CD14-positive monocyte (primary cell): Measurements from ENCODE around the gene TMEM242. TPM values are rescaled to one million over a fixed set of nuclear protein-coding genes. Genes with fewer than 3 reads are reported as not detected.

ENCODE experiments used
- DNase-seq, 3 donors: peaks; one replicate each; pipeline ENCODE4 v3.0.0-alpha.2; 2011 to 2022
- H2AFZ ChIP-seq: 2 replicates; pipeline ENCODE4 v1.6.0; 2012; ENCODE audit warnings: mild to moderate bottlenecking, low read depth, low read length, inconsistent platforms; ENCODE audit not compliant: insufficient read depth, poor library complexity, severe bottlenecking
- H3K27ac ChIP-seq, 2 donors: 1 replicate in 1 of 2; 2 replicates in 1 of 2; pipeline ENCODE4 v1.5.1; 2012 to 2013; ENCODE audit warnings: low read length in 2 of 2, control low read depth in 1 of 2, inconsistent platforms in 1 of 2, low read depth in 1 of 2, mild to moderate bottlenecking in 1 of 2
- H3K27me3 ChIP-seq, 2 donors: one replicate each; pipeline versions ENCODE4 v1.6.0 to v1.6.1; 2011 to 2013; ENCODE audit warnings: low read length in 2 of 2; ENCODE audit not compliant: control insufficient read depth in 2 of 2, insufficient read depth in 2 of 2
- H3K36me3 ChIP-seq, 2 donors: replicated peaks in 1 of 2; 1 replicate in 1 of 2; 2 replicates in 1 of 2; pipeline versions ENCODE4 v1.5.1 to v1.6.1; 2012 to 2013; ENCODE audit warnings: low read length in 2 of 2, control low read depth in 1 of 2, inconsistent platforms in 1 of 2, mild to moderate bottlenecking in 1 of 2; ENCODE audit not compliant: insufficient read depth in 2 of 2, control insufficient read depth in 1 of 2
- H3K4me1 ChIP-seq, 2 donors: 1 replicate in 1 of 2; 2 replicates in 1 of 2; pipeline versions ENCODE4 v1.5.1 to v1.6.1; 2012 to 2013; ENCODE audit warnings: low read length in 2 of 2, control low read depth in 1 of 2, inconsistent platforms in 1 of 2, mild to moderate bottlenecking in 1 of 2, moderate library complexity in 1 of 2; ENCODE audit not compliant: insufficient read depth in 2 of 2, control insufficient read depth in 1 of 2
- H3K4me2 ChIP-seq: replicated peaks from 2 replicates; pipeline ENCODE3; 2012; ENCODE audit warnings: low read length, moderate library complexity, mild to moderate bottlenecking; ENCODE audit not compliant: poor library complexity, severe bottlenecking; ENCODE audit errors: extremely low read depth
- H3K4me3 ChIP-seq, 3 experiments: fragments of 200-600 bp in 1 of 3; sonication (generic) in 1 of 3; replicated peaks in 1 of 3; 1 replicate in 2 of 3; 2 replicates in 1 of 3; pipeline ENCODE4 v1.5.1; 2011 to 2013; ENCODE audit warnings: low read length in 3 of 3, mild to moderate bottlenecking in 3 of 3, control low read depth in 2 of 3, low read depth in 2 of 3, inconsistent platforms in 1 of 3, moderate library complexity in 1 of 3
- H3K79me2 ChIP-seq: 2 replicates; pipeline ENCODE4 v1.6.0; 2012; ENCODE audit warnings: mild to moderate bottlenecking, control low read depth, inconsistent platforms, low read length, moderate library complexity; ENCODE audit not compliant: insufficient read depth
- H3K9ac ChIP-seq: 2 replicates; pipeline ENCODE4 v1.6.0; 2017; ENCODE audit warnings: low read length, mild to moderate bottlenecking; ENCODE audit not compliant: insufficient read depth, poor library complexity, severe bottlenecking
- H3K9me3 ChIP-seq, 2 donors: replicated peaks in 1 of 2; 1 replicate in 1 of 2; 2 replicates in 1 of 2; pipeline versions ENCODE4 v1.5.1 to v1.6.1; 2012 to 2013; ENCODE audit warnings: low read length in 2 of 2, control low read depth in 1 of 2; ENCODE audit not compliant: control insufficient read depth in 1 of 2, insufficient read depth in 1 of 2
- H4K20me1 ChIP-seq: 2 replicates; pipeline ENCODE4 v1.6.0; 2012; ENCODE audit warnings: mild to moderate bottlenecking, low read length, control low read depth, moderate library complexity; ENCODE audit not compliant: insufficient read depth
- H3K27ac Mint-ChIP-seq, 7 donors: one replicate each; pipeline ENCODE4 v1.8.0; 2020; ENCODE audit warnings: mild to moderate bottlenecking in 7 of 7, mixed read lengths in 7 of 7, moderate library complexity in 6 of 7, inconsistent platforms in 2 of 7
- H3K27me3 Mint-ChIP-seq, 3 donors: one replicate each; pipeline ENCODE4 v1.8.0; 2021 to 2022; ENCODE audit warnings: low read depth in 3 of 3, mild to moderate bottlenecking in 3 of 3, mixed read lengths in 3 of 3, moderate library complexity in 3 of 3, inconsistent platforms in 1 of 3
- H3K36me3 Mint-ChIP-seq, 2 donors: one replicate each; pipeline ENCODE4 v1.8.0; 2020; ENCODE audit warnings: mixed read lengths in 2 of 2, inconsistent platforms in 1 of 2, mild to moderate bottlenecking in 1 of 2
- H3K4me1 Mint-ChIP-seq: one replicate; pipeline ENCODE4 v1.8.0; 2020; ENCODE audit warnings: mild to moderate bottlenecking, mixed read lengths
- H3K4me3 Mint-ChIP-seq, 2 donors: one replicate each; pipeline ENCODE4 v1.8.0; 2020; ENCODE audit warnings: mild to moderate bottlenecking in 2 of 2, mixed read lengths in 2 of 2, moderate library complexity in 1 of 2
- H3K9me3 Mint-ChIP-seq, 7 donors: one replicate each; pipeline ENCODE4 v1.8.0; 2020 to 2022; ENCODE audit warnings: mixed read lengths in 7 of 7, mild to moderate bottlenecking in 6 of 7, moderate library complexity in 6 of 7, inconsistent platforms in 2 of 7
- CTCF ChIP-seq: fragments of 200-600 bp; IDR thresholded peaks from one replicate; pipeline ENCODE4 v1.8.0; 2022; ENCODE audit warnings: antibody characterized with exemption, mild to moderate bottlenecking
- WGBS: methylation state at CpG from one replicate; pipeline ENCODE4 v1.1.5; 2013; ENCODE audit warnings: missing lambda C conversion rate; ENCODE audit not compliant: insufficient coverage; 5-methylcytosine and 5-hydroxymethylcytosine counted together
- intact Hi-C, 2 donors: fragments of 100-400 bp; cut with micrococcal nuclease; formaldehyde crosslinking; loops; one replicate each; pipeline versions ENCODE4 v1.15.0 to v1.15.1; 2023
- polyA plus RNA-seq, 3 donors: library from polyadenylated mRNA; depleted of rRNA in 1 of 3; unstranded in 2 of 3; stranded (reverse) in 1 of 3; fragments of 300-500 nt in 2 of 3; fragments of >200 nt in 1 of 3; fragmentation: Illumina TruSeq in 2 of 3; gene quantifications; 1 replicate in 2 of 3; 2 replicates in 1 of 3; pipeline ENCODE4 v1.2.3, GENCODE V29; 2012 to 2021

Gene TMEM242
- polyA plus RNA-seq, 3 donors, result 5.6 to 9.8 (median 8.3) TPM

GRCh38 chr6:157330831-157331230 is 7.5 kb upstream of the TMEM242 start:
- no peak overlapping the region for H3K4me2 ChIP-seq
- intact Hi-C loops, result no loop called here
- no peak overlapping the region for H3K4me3 ChIP-seq
- no peaks in the 10 kb centered on the region for H3K36me3 Mint-ChIP-seq
- TF ChIP-seq CTCF, result no peak
- no peaks in the 10 kb centered on the region for H3K4me1 ChIP-seq
- H3K27me3 Mint-ChIP-seq, result peaks cover 5 to 26% (median 12%) of the 10 kb centered on the region in 3 donors
- H3K27ac ChIP-seq, result no peak overlapping the region
- H3K4me3 Mint-ChIP-seq, result no peak overlapping the region
- H3K9me3 ChIP-seq, result no peaks in the 10 kb centered on the region
- no peaks in the 10 kb centered on the region for H3K79me2 ChIP-seq
- no peak overlapping the region for H3K27ac Mint-ChIP-seq
- H3K9me3 Mint-ChIP-seq, result no peaks in the 10 kb centered on the region
- H3K4me1 Mint-ChIP-seq, result no peaks in the 10 kb centered on the region
- no CpG with 5 or more reads among the region's 2 CpGs for WGBS
- DNase-seq, result no peak
- no peaks in the 10 kb centered on the region for H4K20me1 ChIP-seq
- H3K9ac ChIP-seq, result no peak overlapping the region
- H3K27me3 ChIP-seq, result peaks cover 2 to 8% of the 10 kb centered on the region in 2 donors
- H2AFZ ChIP-seq, result no peak overlapping the region
- no peaks in the 10 kb centered on the region for H3K36me3 ChIP-seq

DNA sequence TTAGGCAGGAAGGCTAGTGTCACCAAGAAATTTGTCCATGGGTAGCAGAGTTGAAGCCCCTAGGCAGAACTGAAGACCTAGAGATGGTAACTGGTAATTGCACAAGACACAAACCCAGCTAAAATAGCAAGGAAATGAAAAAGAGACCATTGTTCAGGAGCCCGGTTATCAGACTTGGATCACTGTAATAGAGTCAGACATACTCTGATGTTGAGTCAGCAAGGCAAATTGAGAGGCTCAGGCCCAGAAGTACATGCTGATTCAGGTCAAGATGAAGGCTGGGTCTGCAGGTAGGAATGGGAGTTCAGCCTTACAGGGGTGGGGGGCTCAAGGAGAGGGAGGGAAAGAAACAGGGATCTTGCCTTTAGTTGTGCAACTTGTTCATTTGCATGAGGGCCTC is 6.5 kb upstream of the TMEM242 start:
- Histone ChIP-seq H3K4me2 (no peak overlapping the region), H3K27ac (no peak overlapping the region), H3K4me1 (no peaks in the 10 kb centered on the region), H3K4me3 (no peak overlapping the region), H4K20me1 (no peaks in the 10 kb centered on the region), H3K79me2 (no peaks in the 10 kb centered on the region), H2AFZ (no peak overlapping the region), H3K9me3 (no peaks in the 10 kb centered on the region), H3K9ac (no peak overlapping the region), H3K36me3 (no peaks in the 10 kb centered on the region), H3K27me3 (peaks cover 2 to 11% of the 10 kb centered on the region in 2 donors)
- no peak overlapping the region for H3K4me3 Mint-ChIP-seq
- intact Hi-C loops, result no loop called here
- WGBS, result 89% methylated on average over 1 of the region's 1 CpG
- H3K27ac Mint-ChIP-seq, result no peak overlapping the region
- peaks cover 5 to 28% (median 12%) of the 10 kb centered on the region in 3 donors for H3K27me3 Mint-ChIP-seq
- no peaks in the 10 kb centered on the region for H3K9me3 Mint-ChIP-seq
- H3K36me3 Mint-ChIP-seq, result no peaks in the 10 kb centered on the region
- DNase-seq, result no peak
- H3K4me1 Mint-ChIP-seq, result no peaks in the 10 kb centered on the region
- TF ChIP-seq CTCF, result no peak
